Astrocyte (in vitro differentiated cells and primary cell): ENCODE data around the gene CYTH4. TPM values are rescaled to one million over a fixed set of nuclear protein-coding genes. Genes with fewer than 3 reads are reported as not detected.

Experiments
- DNase-seq: peaks from one replicate; pipeline ENCODE4 v3.0.0-alpha.2; 2010; ENCODE audit warnings: low read depth
- FAIRE-seq: peaks from 2 replicates; lab custom pipeline; 2011; peaks lifted over from hg19 to GRCh38; lab: Jason Lieb, UNC
- H2AFZ ChIP-seq: 2 replicates; pipeline ENCODE4 v1.6.0; 2012; ENCODE audit warnings: low read depth, low read length, inconsistent platforms
- H3K27ac ChIP-seq: 2 replicates; pipeline ENCODE4 v1.5.1; 2011; ENCODE audit warnings: low read depth, low read length, inconsistent platforms
- H3K27me3 ChIP-seq: 2 replicates; pipeline ENCODE4 v1.6.0; 2011; ENCODE audit warnings: low read length, inconsistent platforms; ENCODE audit not compliant: insufficient read depth
- H3K36me3 ChIP-seq: 2 replicates; pipeline ENCODE4 v1.5.1; 2011; ENCODE audit warnings: low read length, inconsistent platforms; ENCODE audit not compliant: insufficient read depth
- H3K4me1 ChIP-seq: 2 replicates; pipeline ENCODE4 v1.5.1; 2011; ENCODE audit warnings: low read length, inconsistent platforms; ENCODE audit not compliant: insufficient read depth
- H3K4me2 ChIP-seq: 2 replicates; pipeline ENCODE4 v1.6.0; 2012; ENCODE audit warnings: low read length, inconsistent platforms
- H3K4me3 ChIP-seq: 2 replicates; pipeline ENCODE4 v1.5.1; 2011; ENCODE audit warnings: low read depth, mild to moderate bottlenecking, low read length, inconsistent platforms; ENCODE audit not compliant: insufficient read depth
- H3K79me2 ChIP-seq: 2 replicates; pipeline ENCODE4 v1.6.0; 2012; ENCODE audit warnings: mild to moderate bottlenecking, low read length, inconsistent platforms; ENCODE audit not compliant: insufficient read depth
- H3K9ac ChIP-seq: 2 replicates; pipeline ENCODE4 v1.6.0; 2012; ENCODE audit warnings: mild to moderate bottlenecking, low read length, inconsistent platforms
- H3K9me3 ChIP-seq: 2 replicates; pipeline ENCODE4 v1.5.1; 2012; ENCODE audit warnings: low read depth, mild to moderate bottlenecking, low read length, inconsistent platforms; ENCODE audit not compliant: insufficient read depth
- H4K20me1 ChIP-seq: 2 replicates; pipeline ENCODE4 v1.6.0; 2012; ENCODE audit warnings: low read length, inconsistent platforms; ENCODE audit not compliant: insufficient read depth
- H3K27ac Mint-ChIP-seq: one replicate; pipeline ENCODE4 v1.8.0; 2021; ENCODE audit warnings: mild to moderate bottlenecking, mixed read lengths; ENCODE audit not compliant: unreplicated experiment
- H3K27me3 Mint-ChIP-seq: one replicate; pipeline ENCODE4 v1.8.0; 2021; ENCODE audit warnings: low read depth, mixed read lengths; ENCODE audit not compliant: unreplicated experiment
- H3K36me3 Mint-ChIP-seq: one replicate; pipeline ENCODE4 v1.8.0; 2021; ENCODE audit warnings: low read depth, mixed read lengths; ENCODE audit not compliant: unreplicated experiment
- H3K4me1 Mint-ChIP-seq: one replicate; pipeline ENCODE4 v1.8.0; 2021; ENCODE audit warnings: low read depth, mixed read lengths; ENCODE audit not compliant: unreplicated experiment
- H3K4me3 Mint-ChIP-seq: one replicate; pipeline ENCODE4 v1.8.0; 2021; ENCODE audit warnings: mild to moderate bottlenecking, moderate library complexity, mixed read lengths; ENCODE audit not compliant: unreplicated experiment
- H3K9me3 Mint-ChIP-seq: one replicate; pipeline ENCODE4 v1.8.0; 2021; ENCODE audit warnings: mild to moderate bottlenecking, mixed read lengths; ENCODE audit not compliant: unreplicated experiment
- EZH2 ChIP-seq: IDR thresholded peaks from 2 replicates; pipeline ENCODE4 v1.6.1; 2012; ENCODE audit warnings: mild to moderate bottlenecking, low read length, inconsistent platforms; ENCODE audit not compliant: insufficient read depth
- total RNA-seq: library from RNA; stranded (reverse); gene quantifications from 2 replicates; pipeline ENCODE4 v1.2.1, GENCODE V29; 2021
- TF ChIP-seq, protein P1 (sequence below): IDR thresholded peaks from 2 replicates; pipeline ENCODE4 v1.5.1; 2011; ENCODE audit warnings: low read depth, mild to moderate bottlenecking, inconsistent platforms, low read length, moderate library complexity; ENCODE audit not compliant: insufficient read depth

CYTH4 gene
- total RNA-seq, 1 donor from 2014 or later = not detected

DNA sequence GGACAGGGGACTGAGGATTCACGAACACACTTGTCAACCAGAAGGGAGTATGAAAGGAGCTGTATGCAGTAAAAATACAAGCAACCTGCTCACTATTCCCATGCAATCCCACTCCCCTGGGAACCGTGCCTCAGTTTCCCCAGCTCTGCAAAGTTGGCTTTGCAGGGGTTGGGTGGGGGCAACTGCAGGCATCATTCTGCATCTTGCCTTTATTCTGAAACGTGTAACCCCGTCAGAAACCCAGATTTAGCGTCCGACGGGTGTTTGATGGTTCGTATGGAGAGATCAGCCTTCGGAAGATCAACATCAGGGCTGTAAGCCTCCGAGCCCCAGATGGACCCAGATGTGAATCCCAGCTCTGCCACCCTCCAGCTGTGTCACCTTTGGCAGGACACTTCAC, 3.6 kb downstream of the CYTH4 start:
- Histone ChIP-seq H3K36me3 (no peaks in the 10 kb centered on the region), H3K79me2 (no peaks in the 10 kb centered on the region), H3K4me2 (no peak overlapping the region), H3K4me1 (peaks cover 4% of the 10 kb centered on the region), H4K20me1 (no peaks in the 10 kb centered on the region), H3K4me3 (no peak overlapping the region), H2AFZ (no peak overlapping the region), H3K9ac (no peak overlapping the region), H3K27ac (no peak overlapping the region), H3K27me3 (peaks cover 8% of the 10 kb centered on the region), H3K9me3 (peaks cover under 1% of the 10 kb centered on the region)
- no peak for DNase-seq
- Mint-ChIP-seq H3K27me3 (peaks cover 33% of the 10 kb centered on the region), H3K4me1 (peaks cover 5% of the 10 kb centered on the region), H3K9me3 (peaks cover 2% of the 10 kb centered on the region), H3K36me3 (peaks cover 2% of the 10 kb centered on the region), H3K4me3 (no peak overlapping the region), H3K27ac (no peak overlapping the region)
- TF ChIP-seq EZH2 = no peak
- TF ChIP-seq, protein P1, sequence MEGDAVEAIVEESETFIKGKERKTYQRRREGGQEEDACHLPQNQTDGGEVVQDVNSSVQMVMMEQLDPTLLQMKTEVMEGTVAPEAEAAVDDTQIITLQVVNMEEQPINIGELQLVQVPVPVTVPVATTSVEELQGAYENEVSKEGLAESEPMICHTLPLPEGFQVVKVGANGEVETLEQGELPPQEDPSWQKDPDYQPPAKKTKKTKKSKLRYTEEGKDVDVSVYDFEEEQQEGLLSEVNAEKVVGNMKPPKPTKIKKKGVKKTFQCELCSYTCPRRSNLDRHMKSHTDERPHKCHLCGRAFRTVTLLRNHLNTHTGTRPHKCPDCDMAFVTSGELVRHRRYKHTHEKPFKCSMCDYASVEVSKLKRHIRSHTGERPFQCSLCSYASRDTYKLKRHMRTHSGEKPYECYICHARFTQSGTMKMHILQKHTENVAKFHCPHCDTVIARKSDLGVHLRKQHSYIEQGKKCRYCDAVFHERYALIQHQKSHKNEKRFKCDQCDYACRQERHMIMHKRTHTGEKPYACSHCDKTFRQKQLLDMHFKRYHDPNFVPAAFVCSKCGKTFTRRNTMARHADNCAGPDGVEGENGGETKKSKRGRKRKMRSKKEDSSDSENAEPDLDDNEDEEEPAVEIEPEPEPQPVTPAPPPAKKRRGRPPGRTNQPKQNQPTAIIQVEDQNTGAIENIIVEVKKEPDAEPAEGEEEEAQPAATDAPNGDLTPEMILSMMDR = no peak
- no peak for FAIRE-seq

DNA sequence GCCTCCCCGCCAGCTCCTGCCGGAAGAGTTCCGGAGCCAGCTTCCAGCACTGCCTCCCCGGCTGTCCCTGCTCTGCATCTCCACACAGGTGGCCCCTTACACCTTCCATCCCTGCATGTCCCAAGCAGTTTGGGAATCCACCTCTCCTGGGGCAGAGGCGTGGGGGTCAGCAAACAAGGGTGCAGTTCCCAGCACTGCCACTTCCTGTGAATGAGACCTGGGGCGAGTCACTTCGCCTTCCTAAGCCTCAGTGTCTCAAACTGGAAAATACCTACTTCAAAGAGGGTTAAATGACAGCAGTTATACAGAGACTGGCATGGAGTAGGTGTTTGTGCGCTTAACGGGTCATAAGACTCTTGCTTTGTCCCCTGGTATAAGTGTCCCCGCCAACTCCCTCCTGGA, 5.2 kb downstream of the CYTH4 start:
- peaks cover 5% of the 10 kb centered on the region for H3K9me3 ChIP-seq
- H4K20me1 ChIP-seq = no peaks in the 10 kb centered on the region
- no peaks in the 10 kb centered on the region for H3K36me3 ChIP-seq
- TF ChIP-seq, protein P1 = no peak
- no peak for TF ChIP-seq EZH2
- no peak overlapping the region for H3K4me3 ChIP-seq
- peaks cover 4% of the 10 kb centered on the region for H3K4me1 ChIP-seq
- H3K36me3 Mint-ChIP-seq = peaks cover 8% of the 10 kb centered on the region
- no peak overlapping the region for H3K4me2 ChIP-seq
- H3K27me3 ChIP-seq = peaks cover 8% of the 10 kb centered on the region
- no peaks in the 10 kb centered on the region for H3K79me2 ChIP-seq
- no peak overlapping the region for H2AFZ ChIP-seq
- H3K9ac ChIP-seq = no peak overlapping the region
- H3K4me3 Mint-ChIP-seq = no peak overlapping the region
- FAIRE-seq = no peak
- H3K27me3 Mint-ChIP-seq = peaks cover 36% of the 10 kb centered on the region
- H3K4me1 Mint-ChIP-seq = peaks cover 5% of the 10 kb centered on the region
- no peak overlapping the region for H3K27ac ChIP-seq
- DNase-seq = no peak
- no peak overlapping the region for H3K27ac Mint-ChIP-seq
- H3K9me3 Mint-ChIP-seq = peaks cover 5% of the 10 kb centered on the region

DNA sequence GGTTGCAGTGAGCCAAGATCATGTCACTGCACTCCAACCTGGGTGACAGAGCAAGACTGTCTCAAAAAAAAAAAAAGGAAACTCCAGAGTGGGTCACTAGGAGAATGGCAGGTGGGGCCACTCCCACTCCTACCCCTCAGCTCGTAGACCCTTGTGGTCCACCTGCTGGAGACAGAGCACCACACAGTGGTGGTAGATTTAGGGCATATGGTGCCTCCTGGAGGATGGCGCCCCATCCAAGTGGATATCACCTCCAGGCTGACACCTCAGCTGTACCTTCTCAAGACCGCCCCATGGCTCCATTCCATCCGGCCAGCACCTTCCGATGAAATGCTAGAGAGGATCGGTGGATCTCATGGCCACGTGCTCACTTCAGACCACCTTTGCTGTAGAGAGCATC, 6.2 kb downstream of the CYTH4 start:
- Histone ChIP-seq H3K27ac (no peak overlapping the region), H3K4me1 (peaks cover 4% of the 10 kb centered on the region), H3K9me3 (peaks cover 5% of the 10 kb centered on the region), H3K4me3 (no peak overlapping the region), H2AFZ (no peak overlapping the region), H3K36me3 (no peaks in the 10 kb centered on the region), H3K79me2 (no peaks in the 10 kb centered on the region), H4K20me1 (no peaks in the 10 kb centered on the region), H3K27me3 (peaks cover 8% of the 10 kb centered on the region), H3K9ac (no peak overlapping the region), H3K4me2 (no peak overlapping the region)
- H3K4me1 Mint-ChIP-seq = peaks cover 2% of the 10 kb centered on the region
- peaks cover 5% of the 10 kb centered on the region for H3K9me3 Mint-ChIP-seq
- no peak overlapping the region for H3K27ac Mint-ChIP-seq
- no peak for TF ChIP-seq EZH2
- TF ChIP-seq, protein P1 = no peak
- peaks cover 8% of the 10 kb centered on the region for H3K36me3 Mint-ChIP-seq
- no peak overlapping the region for H3K4me3 Mint-ChIP-seq
- peaks cover 37% of the 10 kb centered on the region for H3K27me3 Mint-ChIP-seq
- FAIRE-seq (no peak), DNase-seq (no peak)
